Hindlimb muscle (tissue), 1 donor: ENCODE measurements around the gene MBNL1. TPM values are rescaled to one million over a fixed set of nuclear protein-coding genes. Genes with fewer than 3 reads are reported as not detected.

Experiments used
- DNase-seq: peaks from one replicate; pipeline ENCODE4 v3.0.0-alpha.2; 2013
- polyA plus RNA-seq: library from polyadenylated mRNA; unstranded; fragments of 120-200 nt; gene quantifications from one replicate; pipeline ENCODE4 v1.2.1, GENCODE V29; 2013; ENCODE audit not compliant: insufficient read length

The MBNL1 gene
- polyA plus RNA-seq, 1 donor: 57.8 TPM

- no peak for DNase-seq
These were observed 227.6 kb downstream of the MBNL1 start for GRCh38 chr3:152496286-152496685.

DNA sequence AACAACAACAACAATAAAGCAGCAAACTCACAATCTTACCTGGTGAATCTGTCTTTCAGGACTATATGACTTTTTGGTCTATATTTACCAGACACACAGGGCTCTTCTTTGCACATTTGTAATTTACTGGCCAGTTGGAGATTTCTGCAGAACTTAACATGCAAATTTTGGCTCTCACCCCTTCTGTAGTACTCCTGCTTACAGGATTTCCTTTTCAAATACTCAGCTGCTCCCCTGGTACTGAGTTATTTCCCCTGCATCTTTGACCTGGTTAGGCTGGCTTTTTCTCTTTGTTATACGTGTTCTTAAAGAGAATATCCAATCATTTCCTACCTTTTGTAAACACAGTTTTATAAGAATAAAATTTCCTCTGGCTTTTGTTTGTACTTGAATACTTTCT, 228.0 kb downstream of the MBNL1 start:
- no peak for DNase-seq

GRCh38 chr3:152497457-152497856, 228.7 kb downstream of the MBNL1 start:
- DNase-seq: no peak

- DNase-seq: no peak
These were observed 229.2 kb downstream of the MBNL1 start for GRCh38 chr3:152497890-152498289.

DNA sequence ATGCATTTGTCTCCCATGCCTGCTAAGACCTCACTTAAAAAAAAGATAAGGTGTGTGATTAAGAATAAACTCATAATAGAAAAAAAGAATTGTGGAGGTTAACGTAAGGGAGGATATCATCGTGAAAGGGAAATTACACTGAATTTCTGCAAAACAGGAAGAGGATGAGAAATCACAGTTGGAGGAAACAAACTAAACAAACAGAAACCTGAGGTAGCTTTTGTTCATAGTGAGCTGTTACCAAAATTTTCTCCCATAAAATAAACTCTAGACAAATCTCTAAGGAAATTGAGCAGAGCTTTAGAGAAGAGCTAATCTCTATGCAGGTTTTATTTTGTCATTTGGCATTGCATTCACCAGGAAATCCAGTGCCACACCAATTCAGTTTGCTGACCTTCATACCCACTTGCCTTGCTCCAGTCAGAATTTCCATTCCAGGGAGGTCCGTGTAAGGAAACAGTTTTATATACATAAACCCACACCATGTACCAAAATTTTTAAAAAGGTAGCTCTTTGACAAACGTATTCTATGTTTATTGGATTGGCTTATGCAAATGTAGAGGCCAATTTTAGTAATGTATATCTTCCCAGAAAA, 231.2 kb downstream of the MBNL1 start:
- no peak for DNase-seq

GRCh38 chr3:152505926-152506325, 237.2 kb downstream of the MBNL1 start:
- DNase-seq: no peak

DNA sequence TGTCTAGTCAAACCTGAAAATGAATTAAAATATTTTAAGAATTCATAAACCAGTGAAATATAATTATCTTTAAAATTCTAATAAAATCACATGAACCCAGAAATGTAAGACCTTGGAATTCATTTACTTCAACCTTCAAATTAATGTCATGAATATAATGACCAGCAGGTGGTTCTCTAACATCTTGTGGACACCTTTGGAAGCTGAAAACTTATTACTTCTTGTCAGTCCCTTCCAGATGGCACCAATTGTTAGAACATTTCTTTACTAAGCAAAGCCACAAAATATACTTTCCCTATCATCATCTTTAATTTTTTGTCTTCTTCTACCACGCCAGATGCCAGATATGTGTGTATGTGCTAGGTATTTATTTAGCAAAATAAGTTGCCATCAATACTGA, 240.0 kb downstream of the MBNL1 start:
- peak; percentile 8 for DNase-seq

DNA sequence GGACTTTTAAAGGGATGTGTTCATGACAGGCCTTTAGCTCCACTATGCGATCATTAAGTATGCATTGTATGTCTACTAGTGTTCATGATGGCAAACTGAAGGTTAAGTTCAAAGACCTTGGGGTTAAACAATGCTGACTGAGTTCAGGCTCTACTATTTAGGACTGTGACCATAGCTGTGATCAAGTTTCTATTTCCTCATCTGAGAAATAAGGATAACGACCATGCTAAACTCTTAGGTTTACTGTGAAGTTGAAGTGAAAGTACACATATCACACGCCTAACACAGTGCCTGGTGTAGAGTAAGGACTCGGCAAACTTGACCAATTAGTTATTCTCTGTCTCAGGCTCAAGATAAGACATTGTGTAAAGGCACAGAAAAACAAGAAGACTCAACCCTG, 243.2 kb downstream of the MBNL1 start:
- DNase-seq: no peak

GRCh38 chr3:152513301-152513960, 244.7 kb downstream of the MBNL1 start:
- DNase-seq: no peak
